T47D (cell line): ENCODE measurements around the gene C4orf17.
A peak's percentile ranks its signal among the peaks of the same experiment; 100 is the strongest.
"Not testable (repeated sequence)": the region's sequence is repeated elsewhere in the genome, so short reads cannot be mapped to it uniquely, and the experiment has no call there.

ENCODE experiments used
- DNase-seq, 2 experiments: peaks; one replicate each; pipeline versions ENCODE4 v3.0.0 to v3.0.0-alpha.2; 2011 to 2012; ENCODE audit warnings: low read depth in 1 of 2, low spot score in 1 of 2
- JUND ChIP-seq: IDR thresholded peaks from 2 replicates; pipeline ENCODE4 v1.6.1; 2012; ENCODE audit warnings: low read depth
- in situ Hi-C: cut with HindIII; loops from 2 replicates; pipeline ENCODE4 v1.10.0; 2016; ENCODE audit warnings: low sequenced_read_pairs, low pct_unique_long_range_greater_than_20kb

Gene C4orf17

GRCh38 chr4:99510721-99511120 lies at the start of gene C4orf17:
Gene C4orf17, plus strand, starts transcription at chr4:99511021. Its CDS starts 2,061 bp downstream, at chr4:99513082.
- in situ Hi-C loops = no loop called here
- no peak for TF ChIP-seq JUND

DNA sequence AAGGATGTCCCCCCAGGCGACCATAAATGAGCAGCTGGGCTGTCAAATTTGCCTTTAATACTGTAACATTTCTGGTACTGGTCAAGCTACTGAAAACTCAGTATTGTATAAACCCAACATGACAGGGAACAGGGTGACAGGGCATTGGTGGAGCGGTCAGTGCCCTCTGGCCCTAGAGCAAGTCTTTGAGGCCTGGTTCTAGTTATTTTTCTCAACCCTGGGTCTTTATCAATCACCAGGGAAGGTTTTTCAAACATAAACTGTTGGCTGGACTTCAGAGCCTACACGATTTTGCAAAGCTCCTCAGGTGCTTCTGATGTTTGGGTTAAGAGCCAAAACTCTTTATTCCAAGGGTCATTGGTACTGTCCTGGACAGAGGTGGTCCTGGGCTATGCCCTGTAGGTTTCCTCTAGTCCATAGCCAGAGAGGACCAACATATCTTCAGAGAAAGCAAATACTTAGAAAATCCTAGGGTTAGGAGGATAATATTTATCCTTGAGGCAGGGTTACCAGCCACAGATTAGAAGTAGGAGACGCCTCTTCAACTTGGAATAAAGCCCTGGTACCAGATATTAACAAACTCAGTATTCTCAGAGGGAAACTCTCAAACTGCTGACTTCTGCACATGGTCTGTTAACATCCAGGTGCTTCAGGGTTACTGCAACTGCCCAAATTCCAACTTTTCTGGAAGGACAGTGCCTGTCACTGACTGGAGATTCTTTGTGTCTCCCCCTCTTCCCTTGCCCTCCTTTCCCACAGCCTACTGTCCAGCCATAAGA lies 49.0 kb upstream of the C4orf17 start:
- TF ChIP-seq JUND = no peak
- DNase-seq = no peak
- in situ Hi-C loops = no loop called here

More at GRCh38 chr4:99510721-99511120, at the start of gene C4orf17:
- no peak for DNase-seq

GRCh38 chr4:99462875-99463464 lies 47.9 kb upstream of the C4orf17 start:
- TF ChIP-seq JUND = no peak
- in situ Hi-C loops = no loop called here
- peak; percentile 34 to 76 for DNase-seq

DNA sequence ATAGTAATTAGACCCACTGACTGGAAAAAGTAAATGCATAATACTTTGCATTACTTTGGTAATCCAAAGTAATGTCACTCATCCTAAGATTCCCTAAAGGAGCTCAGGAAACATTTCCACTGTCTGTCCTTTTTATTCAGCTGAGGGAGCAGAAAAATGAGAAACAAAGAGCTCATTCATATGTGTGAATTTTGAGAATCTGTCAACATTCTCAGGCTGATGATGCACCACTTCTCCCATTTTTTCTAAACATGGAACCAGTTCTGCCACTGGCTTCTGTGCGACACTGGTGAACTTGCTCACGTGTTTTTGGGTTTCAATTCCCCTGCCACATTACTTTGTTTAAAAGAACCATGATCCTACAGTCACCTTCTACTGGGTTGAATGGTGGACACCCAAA lies 47.3 kb upstream of the C4orf17 start:
- TF ChIP-seq JUND = no peak
- no peak for DNase-seq
- in situ Hi-C loops = no loop called here

GRCh38 chr4:99467887-99468286 lies 42.9 kb upstream of the C4orf17 start:
- in situ Hi-C loops = no loop called here
- no peak for DNase-seq
- no peak for TF ChIP-seq JUND

- TF ChIP-seq JUND = no peak
- in situ Hi-C loops = no loop called here
- DNase-seq = no peak
Observed at GRCh38 chr4:99468889-99469288, 41.9 kb upstream of the C4orf17 start.

- in situ Hi-C loops = no loop called here
- no peak for TF ChIP-seq JUND
- DNase-seq = no peak
Observed at GRCh38 chr4:99471349-99471748, 39.5 kb upstream of the C4orf17 start.

- in situ Hi-C loops = no loop called here
- no peak for TF ChIP-seq JUND
- no peak for DNase-seq
Observed at GRCh38 chr4:99471896-99472295, 38.9 kb upstream of the C4orf17 start.

DNA sequence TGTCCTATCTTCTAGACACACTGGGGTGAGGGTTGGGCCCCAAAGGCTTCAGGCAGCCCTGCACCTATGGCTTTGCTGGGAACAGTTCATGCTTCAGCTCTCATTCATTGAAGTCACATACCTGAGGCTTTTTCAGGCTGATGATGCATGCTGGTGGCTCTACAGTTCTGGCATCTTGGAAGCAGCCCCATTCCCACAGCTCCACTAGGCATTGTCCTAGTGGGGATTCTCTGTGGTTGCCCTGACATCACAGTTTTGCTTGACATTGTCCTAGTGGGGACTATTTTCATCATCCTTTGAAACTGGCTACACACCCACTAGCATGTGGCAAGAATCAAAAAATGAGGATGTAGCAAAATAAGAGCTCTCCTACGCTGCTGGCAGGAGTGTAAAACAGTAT lies 37.7 kb upstream of the C4orf17 start:
- DNase-seq = no peak
- in situ Hi-C loops = no loop called here

GRCh38 chr4:99483636-99484035 lies 27.2 kb upstream of the C4orf17 start:
- no peak for TF ChIP-seq JUND
- in situ Hi-C loops = no loop called here
- no peak for DNase-seq

More for the DNA sequence above, 37.7 kb upstream of the C4orf17 start:
- no peak for TF ChIP-seq JUND

DNA sequence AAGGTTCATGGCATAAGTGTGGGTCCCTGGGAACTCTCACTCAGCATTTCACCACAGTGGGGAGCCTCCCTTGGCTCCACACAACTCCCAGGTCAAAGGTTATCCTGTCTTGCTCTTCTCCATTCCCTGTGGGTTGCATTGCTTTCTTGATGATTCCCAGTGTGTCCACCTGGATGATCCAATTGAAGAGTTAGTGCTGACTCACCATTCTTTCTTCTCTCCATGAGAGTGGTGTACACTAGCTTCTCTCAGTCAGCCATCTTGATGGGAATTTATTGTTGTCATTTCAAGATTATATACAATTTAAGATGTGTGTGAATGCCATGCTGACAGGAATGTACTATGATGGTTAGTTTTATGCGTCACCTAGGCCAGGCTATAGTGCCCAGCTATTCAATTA lies 25.6 kb upstream of the C4orf17 start:
- no peak for TF ChIP-seq JUND

DNA sequence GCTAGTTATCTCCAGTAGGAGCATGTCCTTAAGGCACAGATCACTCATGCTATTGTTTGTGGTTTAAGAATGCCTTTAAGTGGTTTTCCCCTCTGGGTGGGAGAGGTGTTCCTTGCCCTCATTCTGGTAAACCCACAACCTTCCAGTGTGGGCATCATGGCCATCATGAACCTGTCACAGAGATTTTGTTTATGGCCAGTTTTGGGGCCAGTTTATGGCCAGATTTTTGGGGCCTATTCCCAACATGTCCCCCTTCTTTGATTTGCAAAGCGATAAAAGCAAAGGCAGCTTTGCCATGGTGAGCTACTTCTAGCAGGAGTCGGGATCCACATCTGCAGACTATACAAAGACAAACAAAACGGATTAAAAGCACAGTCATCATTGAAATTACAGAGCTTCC lies 24.2 kb upstream of the C4orf17 start:
- in situ Hi-C loops, DNase-seq: not testable (repeated sequence)

More for the DNA sequence above, 25.6 kb upstream of the C4orf17 start:
- in situ Hi-C loops = no loop called here
- DNase-seq = no peak

- no peak for DNase-seq
- TF ChIP-seq JUND = no peak
- in situ Hi-C loops = no loop called here
Observed at GRCh38 chr4:99490286-99490685, 20.5 kb upstream of the C4orf17 start.
